Measurements from ENCODE around the gene RASSF3. TPM values are rescaled to one million over a fixed set of nuclear protein-coding genes. Genes with fewer than 3 reads are reported as not detected.
A peak's percentile ranks its signal among the peaks of the same experiment; 100 is the strongest.
"Not testable (repeated sequence)": the region's sequence is repeated elsewhere in the genome, so short reads cannot be mapped to it uniquely, and the experiment has no call there.

The RASSF3 gene
- total RNA-seq, 1 donor from 2014 or later: 43.5 TPM

- TF ChIP-seq CTCF (IDR thresholded peaks at IDR 0.05; ENCODE audit: unreplicated experiment): no peak
- Mint-ChIP-seq H3K27ac (ENCODE audit: unreplicated experiment) (no peak overlapping the region), H3K4me1 (ENCODE audit: unreplicated experiment) (peaks cover 38% of the 10 kb centered on the region), H3K9me3 (ENCODE audit: unreplicated experiment) (no peaks in the 10 kb centered on the region), H3K27me3 (ENCODE audit: unreplicated experiment) (peaks cover 2% of the 10 kb centered on the region), H3K4me3 (ENCODE audit: unreplicated experiment) (no peak overlapping the region), H3K36me3 (ENCODE audit: low read depth, unreplicated experiment) (peaks cover 16% of the 10 kb centered on the region)
- no peak for DNase-seq (ENCODE audit: low spot score)
Observed at GRCh38 chr12:64652346-64652745, 42.1 kb downstream of the RASSF3 start.

GRCh38 chr12:64653123-64653522, 42.8 kb downstream of the RASSF3 start:
- H3K9me3 Mint-ChIP-seq (ENCODE audit: unreplicated experiment): no peaks in the 10 kb centered on the region
- no peak overlapping the region for H3K4me3 Mint-ChIP-seq (ENCODE audit: unreplicated experiment)
- no peak for TF ChIP-seq CTCF (IDR thresholded peaks at IDR 0.05; ENCODE audit: unreplicated experiment)
- peaks cover 12% of the 10 kb centered on the region for H3K36me3 Mint-ChIP-seq (ENCODE audit: low read depth, unreplicated experiment)
- peaks cover 2% of the 10 kb centered on the region for H3K27me3 Mint-ChIP-seq (ENCODE audit: unreplicated experiment)
- no peak for DNase-seq (ENCODE audit: low spot score)
- peaks cover 33% of the 10 kb centered on the region for H3K4me1 Mint-ChIP-seq (ENCODE audit: unreplicated experiment)
- peak overlapping the region; percentile 9 for H3K27ac Mint-ChIP-seq (ENCODE audit: unreplicated experiment)

- DNase-seq (ENCODE audit: low spot score); H3K4me3 Mint-ChIP-seq (ENCODE audit: unreplicated experiment); H3K27me3 Mint-ChIP-seq (ENCODE audit: unreplicated experiment); H3K9me3 Mint-ChIP-seq (ENCODE audit: unreplicated experiment); H3K27ac Mint-ChIP-seq (ENCODE audit: unreplicated experiment): not testable (repeated sequence)
- Mint-ChIP-seq H3K36me3 (ENCODE audit: low read depth, unreplicated experiment) (peaks cover 11% of the 10 kb centered on the region), H3K4me1 (ENCODE audit: unreplicated experiment) (peaks cover 34% of the 10 kb centered on the region)
Observed at GRCh38 chr12:64653907-64654306, 43.6 kb downstream of the RASSF3 start.

GRCh38 chr12:64655141-64655540, 44.8 kb downstream of the RASSF3 start:
- H3K27ac Mint-ChIP-seq (ENCODE audit: unreplicated experiment): no peak overlapping the region

GRCh38 chr12:64656429-64656828, 46.1 kb downstream of the RASSF3 start:
- peak overlapping the region; percentile 34 for H3K27ac Mint-ChIP-seq (ENCODE audit: unreplicated experiment)
- H3K9me3 Mint-ChIP-seq (ENCODE audit: unreplicated experiment): no peaks in the 10 kb centered on the region
- H3K36me3 Mint-ChIP-seq (ENCODE audit: low read depth, unreplicated experiment): peaks cover 3% of the 10 kb centered on the region
- H3K4me3 Mint-ChIP-seq (ENCODE audit: unreplicated experiment): no peak overlapping the region
- H3K4me1 Mint-ChIP-seq (ENCODE audit: unreplicated experiment): peaks cover 26% of the 10 kb centered on the region
- TF ChIP-seq CTCF (IDR thresholded peaks at IDR 0.05; ENCODE audit: unreplicated experiment): no peak
- H3K27me3 Mint-ChIP-seq (ENCODE audit: unreplicated experiment): no peaks in the 10 kb centered on the region
- DNase-seq (ENCODE audit: low spot score): no peak

More at GRCh38 chr12:64655141-64655540, 44.8 kb downstream of the RASSF3 start:
- no peak for DNase-seq (ENCODE audit: low spot score)
- Mint-ChIP-seq H3K27me3 (ENCODE audit: unreplicated experiment) (no peaks in the 10 kb centered on the region), H3K36me3 (ENCODE audit: low read depth, unreplicated experiment) (peaks cover 3% of the 10 kb centered on the region), H3K4me3 (ENCODE audit: unreplicated experiment) (no peak overlapping the region), H3K4me1 (ENCODE audit: unreplicated experiment) (peaks cover 33% of the 10 kb centered on the region), H3K9me3 (ENCODE audit: unreplicated experiment) (no peaks in the 10 kb centered on the region)
- TF ChIP-seq CTCF (IDR thresholded peaks at IDR 0.05; ENCODE audit: unreplicated experiment): no peak
